Activated CD4-positive, alpha-beta T cell treated with anti-CD3 and anti-CD28 coated beads for 4 hours (primary cell): Measurements from ENCODE around the gene SEC24D.
"Not testable (repeated sequence)": the region's sequence is repeated elsewhere in the genome, so short reads cannot be mapped to it uniquely, and the experiment has no call there.

ENCODE experiments used
- DNase-seq, 2 donors: peaks; one replicate each; pipeline ENCODE4 v3.0.0-alpha.2; 2020

Gene SEC24D

GRCh38 chr4:118810991-118811764, 24.7 kb downstream of the SEC24D start:
- DNase-seq: no peak

DNA sequence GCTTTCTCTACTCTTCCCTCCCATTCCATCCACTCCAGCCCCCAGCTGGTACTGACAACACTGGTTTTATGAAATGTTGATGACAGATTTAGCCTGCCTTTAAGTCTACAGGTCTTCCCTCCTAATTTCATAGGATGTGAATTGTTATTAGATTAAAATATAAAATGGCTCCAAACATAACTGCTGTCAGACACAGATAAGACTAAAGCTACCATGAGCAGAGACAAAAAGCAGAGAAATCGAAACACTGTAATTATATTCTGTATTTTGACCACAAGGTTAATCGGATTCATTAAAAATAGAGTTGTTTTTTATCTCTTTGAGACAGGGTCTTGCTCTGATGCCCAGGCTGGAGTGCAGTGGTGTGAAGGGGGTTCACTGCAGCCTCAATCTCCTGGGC, 28.3 kb downstream of the SEC24D start:
- DNase-seq: no peak

DNA sequence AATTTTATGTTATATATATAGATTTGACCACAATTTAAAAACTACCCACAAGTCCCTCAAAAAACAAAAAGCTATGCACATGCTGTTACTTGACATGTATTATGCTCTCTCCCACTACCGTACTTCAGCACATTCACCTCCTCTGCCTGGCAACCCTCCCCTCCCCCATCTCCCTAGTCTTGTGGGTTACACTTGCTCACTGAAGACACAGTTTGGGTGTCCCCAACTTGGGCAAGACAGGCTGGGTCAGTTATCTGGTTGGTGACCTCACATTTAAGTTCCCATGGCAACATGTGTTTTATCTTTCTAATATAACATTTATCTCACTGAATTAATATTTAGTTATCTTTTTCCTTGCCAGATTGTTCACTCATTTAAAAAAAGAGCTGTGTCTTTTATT, 32.7 kb downstream of the SEC24D start:
- no peak for DNase-seq

DNA sequence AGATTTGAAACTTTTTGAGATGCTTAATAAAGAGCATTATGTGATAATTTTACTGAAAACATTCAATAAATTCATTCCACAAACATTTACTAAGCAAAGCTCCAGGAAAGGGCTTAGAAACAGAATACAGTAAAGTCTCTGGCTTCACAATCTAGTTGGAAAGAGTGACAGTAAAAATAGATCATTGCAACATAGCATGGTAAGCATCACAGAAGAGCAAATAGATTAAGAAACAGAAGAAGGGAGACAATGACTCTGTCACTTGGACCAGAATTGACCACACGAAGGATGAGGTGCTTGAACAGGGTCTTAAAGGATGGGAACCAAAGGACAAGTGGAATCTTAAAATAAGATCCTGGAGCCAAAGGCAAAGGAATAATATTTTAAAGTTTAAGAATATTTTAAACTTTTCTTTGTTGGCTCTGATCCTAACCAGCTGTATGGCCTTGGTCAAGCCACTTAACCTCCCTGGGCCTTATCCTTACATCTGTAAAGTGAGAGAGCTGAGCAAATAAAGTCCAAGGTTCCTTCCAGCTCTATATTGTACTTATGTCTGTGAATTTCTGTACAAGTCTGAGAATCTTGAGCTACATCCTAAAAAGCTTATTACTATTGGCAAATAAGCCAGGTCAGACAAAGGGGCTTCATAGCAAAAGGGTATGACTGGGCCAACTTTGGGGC, 33.9 kb downstream of the SEC24D start:
- no peak for DNase-seq

DNA sequence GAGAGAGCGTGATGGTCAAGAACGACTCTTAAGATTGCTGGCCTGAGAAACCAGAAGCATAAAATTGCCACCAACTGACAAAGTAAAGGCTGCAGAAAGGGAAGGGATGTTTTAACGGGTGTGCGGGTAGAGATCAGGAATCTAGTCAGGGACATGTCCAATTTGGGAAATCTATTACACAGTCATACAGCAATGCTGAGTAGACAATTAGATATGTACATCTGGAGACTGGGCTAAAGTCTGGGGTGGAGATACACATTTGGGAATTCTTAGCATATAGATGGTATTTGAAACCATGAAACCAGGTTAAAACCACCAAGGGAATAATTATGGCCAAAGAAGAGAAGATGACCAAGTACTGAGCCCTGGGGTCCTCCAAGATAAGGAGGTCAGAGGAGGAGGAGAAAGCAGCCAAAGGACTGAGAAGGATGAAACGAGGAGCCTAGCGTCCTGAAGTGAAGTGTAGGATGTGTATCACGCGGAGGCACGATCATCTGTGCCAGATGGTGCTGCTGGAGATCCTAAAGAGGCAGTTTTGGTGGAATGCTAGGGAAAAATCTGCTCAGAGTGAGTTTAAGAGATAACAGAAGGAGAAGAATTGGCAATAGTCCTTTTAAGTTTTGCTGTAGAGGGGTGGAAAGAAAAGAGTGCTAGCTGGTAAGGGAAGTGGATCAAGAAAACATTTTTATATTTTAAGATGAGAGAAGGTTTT, 36.5 kb downstream of the SEC24D start:
- no peak for DNase-seq

DNA sequence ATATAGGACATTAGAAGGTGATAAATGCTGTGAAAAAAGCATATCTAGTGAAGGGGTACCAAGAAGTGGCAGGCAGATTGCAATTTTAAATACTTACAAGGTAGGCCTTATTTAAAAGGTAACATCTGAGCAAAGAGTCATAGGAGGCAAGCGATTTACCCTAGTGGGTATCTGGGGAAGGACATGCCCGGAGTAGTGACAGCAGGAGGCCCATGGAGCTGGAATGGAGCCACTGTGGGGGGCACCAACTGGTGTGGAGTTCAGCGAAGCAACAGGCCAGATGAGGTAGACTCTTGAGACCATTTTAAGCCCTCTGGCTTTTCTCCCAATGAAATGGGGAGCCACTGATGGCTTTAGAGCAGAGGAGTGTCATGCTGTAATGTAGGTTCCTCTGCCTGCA, 37.3 kb downstream of the SEC24D start:
- DNase-seq: no peak

- DNase-seq: no peak
Observed at GRCh38 chr4:118797558-118798142, 38.3 kb downstream of the SEC24D start.

DNA sequence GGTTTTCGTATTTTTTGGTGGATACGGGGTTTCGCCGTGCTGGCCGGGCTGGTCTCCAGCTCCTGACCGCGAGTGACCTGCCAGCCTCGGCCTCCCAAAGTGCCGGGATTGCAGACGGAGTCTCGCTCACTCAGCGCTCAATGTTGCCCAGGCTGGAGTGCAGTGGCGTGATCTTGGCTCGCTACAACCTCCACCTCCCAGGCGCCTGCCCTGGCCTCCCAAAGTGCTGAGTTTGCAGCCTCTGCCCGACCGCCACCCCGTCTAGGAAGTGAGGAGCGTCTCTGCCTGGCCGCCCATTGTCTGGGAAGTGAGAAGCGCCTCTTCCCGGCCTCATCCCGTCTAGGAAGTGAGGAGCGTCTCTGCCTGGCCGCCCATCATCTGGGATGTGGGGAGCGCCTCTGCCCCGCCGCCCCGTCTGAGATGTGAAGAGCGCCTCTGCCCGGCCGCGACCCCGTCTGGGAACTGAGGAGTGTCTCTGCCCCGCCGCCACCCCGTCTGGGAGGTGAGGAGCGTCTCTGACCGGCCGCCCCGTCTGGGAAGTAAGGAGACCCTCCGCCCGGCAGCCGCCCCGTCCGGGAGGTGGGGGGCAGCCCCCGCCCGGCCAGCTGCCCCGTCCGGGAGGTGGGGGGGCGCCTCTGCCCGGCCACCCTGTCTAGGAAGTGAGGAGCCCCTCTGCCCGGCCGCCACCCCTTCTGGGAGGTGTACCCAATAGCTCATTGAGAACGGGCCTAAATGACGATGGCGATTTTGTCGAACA, 44.1 kb downstream of the SEC24D start:
- not testable (repeated sequence) for DNase-seq

- no peak for DNase-seq
Observed at GRCh38 chr4:118790544-118790943, 45.4 kb downstream of the SEC24D start.

DNA sequence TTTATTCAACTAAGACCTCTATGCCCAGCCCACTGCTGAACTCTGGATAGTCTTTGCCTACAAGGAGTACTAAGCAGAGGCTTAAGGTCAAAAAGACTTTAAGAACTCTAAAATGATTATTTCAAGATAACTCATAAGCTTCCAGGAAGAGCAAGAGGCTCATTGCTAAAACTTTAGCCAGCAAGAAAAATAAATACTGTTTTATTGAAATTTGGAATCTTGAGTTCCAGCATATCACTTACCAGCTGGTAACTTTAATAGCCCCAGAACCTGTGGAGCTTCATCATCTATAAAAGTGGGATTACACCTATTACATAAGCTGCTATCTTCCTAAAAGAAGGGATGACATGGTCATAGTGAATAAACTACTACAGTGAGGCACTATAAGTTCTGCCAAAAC, 47.0 kb downstream of the SEC24D start:
- DNase-seq: no peak

DNA sequence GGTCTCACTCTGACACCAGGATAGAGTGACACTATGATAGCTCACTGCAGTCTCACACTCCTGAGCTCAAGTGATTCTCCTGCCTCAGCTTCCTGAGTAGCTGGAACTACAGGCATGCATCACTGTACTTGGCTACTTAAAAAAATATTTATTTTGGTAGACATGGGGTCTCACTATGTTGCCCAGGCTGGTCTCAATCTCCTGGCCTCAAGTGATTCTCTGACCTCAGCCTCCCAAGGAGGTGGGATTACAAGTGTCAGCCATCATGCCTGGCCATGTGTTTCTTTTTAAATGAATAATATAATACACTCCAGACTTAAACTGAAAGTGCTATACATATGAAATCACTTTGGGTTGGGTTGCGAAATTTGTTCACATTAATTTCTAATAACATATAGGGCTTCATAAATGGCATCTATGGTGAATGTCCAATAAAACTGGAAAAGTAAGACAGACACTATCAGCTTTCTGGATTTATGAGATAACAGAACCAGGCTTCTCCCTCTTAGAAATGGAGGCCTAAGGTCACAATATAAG, 48.0 kb downstream of the SEC24D start:
- DNase-seq: no peak

DNA sequence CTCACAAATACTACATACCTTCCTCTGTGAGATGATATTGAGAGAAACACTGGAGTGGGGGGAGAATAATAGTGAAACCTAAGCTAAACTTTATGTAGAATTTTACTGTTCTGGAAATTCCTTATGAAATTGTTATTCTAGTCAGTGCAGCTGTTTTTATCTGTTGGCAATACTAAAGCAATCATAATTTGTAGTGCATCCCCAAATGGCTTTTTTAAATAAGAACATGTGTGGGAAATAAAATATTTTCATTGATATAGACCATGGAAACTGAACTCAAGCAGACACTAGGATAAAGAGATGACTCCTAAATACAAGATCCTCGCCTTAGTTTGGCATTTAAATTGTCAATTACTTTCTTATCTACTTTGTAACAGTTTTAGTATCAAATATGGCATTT, 51.1 kb downstream of the SEC24D start:
- no peak for DNase-seq

DNA sequence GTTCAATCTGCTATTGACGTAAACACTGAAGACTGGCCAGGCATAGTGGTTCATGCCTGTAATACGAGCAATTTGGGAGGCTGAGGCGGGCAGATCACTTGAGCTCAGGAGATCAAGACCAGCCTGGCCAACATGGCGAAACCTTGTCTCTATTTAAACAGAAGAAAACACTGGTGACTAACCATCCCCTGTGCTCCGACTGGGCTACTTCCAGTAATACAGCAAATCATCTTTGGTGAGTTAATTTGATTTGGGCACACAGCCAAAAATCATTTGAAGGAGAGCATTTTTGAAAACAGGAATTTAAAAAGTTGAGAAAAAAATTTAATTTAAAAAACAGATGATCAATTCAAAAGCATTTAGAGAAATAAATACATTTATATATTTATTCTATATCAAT, 52.0 kb downstream of the SEC24D start:
- no peak for DNase-seq

- DNase-seq: not testable (repeated sequence)
Observed at GRCh38 chr4:118782886-118783285, 53.0 kb downstream of the SEC24D start.

DNA sequence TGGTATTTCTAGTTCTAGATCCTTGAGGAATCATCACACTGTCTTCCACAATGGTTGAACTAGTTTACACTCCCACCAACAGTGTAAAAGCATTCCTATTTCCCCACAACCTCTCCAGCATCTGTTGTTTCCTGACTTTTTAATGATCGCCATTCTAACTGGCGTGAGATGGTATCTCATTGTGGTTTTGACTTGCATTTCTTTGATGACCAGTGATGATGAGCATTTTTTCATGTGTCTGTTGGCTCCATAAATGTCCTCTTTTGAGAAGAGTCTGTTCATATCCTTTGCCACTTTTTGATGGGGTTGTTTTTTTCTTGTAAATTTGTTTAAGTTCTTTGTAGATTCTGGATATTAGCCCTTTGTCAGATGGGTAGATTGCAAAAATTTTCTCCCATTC, 58.3 kb downstream of the SEC24D start:
- not testable (repeated sequence) for DNase-seq

GRCh38 chr4:118776955-118777640, 58.8 kb downstream of the SEC24D start:
- DNase-seq: not testable (repeated sequence)

DNA sequence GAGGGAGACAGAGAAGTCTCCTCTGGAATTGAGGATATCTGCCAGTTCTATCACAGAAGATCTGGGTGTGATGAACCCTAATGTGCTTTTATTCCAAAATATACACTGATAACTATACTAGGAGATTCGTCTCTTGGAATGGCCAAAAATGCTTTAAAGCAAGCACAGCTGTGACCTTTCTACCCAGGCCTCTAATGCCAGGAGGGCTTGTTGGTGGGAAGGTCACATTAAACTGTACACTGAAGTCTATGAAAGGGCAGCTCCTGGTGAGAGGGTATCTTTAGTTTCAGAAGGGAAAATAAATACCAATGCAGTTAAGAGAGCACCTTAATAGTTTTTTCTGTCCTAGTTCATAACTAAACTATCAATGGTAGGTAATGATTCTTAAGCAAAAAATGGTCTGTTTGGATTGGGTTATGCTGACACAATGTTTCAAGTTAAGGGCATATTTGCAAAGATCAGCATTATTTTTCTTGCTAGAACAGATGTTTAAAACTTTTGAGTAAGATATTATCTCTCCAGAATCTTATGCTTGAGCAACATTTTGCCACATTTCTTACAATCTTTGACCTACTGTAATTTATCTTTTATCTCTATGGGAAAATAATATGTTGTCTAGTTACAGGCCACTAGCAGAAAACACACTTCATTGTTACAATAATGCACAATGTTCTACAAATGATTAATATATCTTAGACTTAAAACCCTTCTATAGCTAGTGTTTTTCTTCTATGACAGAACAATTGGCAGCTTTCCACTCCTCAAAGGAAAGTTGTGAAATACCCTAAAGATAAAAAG, 59.6 kb downstream of the SEC24D start:
- no peak for DNase-seq

- DNase-seq: no peak
Observed at GRCh38 chr4:118775405-118775804, 60.5 kb downstream of the SEC24D start.

- no peak for DNase-seq
Observed at GRCh38 chr4:118774989-118775388, 60.9 kb downstream of the SEC24D start.

DNA sequence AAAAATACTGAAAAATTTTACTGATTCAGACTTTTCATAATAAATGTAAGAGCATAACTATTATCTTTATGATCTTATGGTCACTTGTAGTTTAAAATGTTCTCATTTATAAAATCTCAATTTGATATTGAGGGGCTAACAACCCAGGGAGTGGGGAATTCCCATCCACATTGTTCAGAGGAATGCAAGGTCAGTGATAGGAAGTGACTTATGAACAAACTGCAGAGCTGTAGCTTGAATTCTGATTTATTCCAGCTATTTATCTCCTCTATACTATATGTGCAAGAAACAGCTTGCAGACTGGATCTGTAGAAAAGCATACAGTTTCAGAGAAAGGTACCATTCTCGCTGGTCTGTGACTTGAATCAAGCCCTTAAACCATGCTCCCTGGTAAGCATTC, 61.6 kb downstream of the SEC24D start:
- no peak for DNase-seq

- DNase-seq: no peak
Observed at GRCh38 chr4:118773429-118773792, 62.5 kb downstream of the SEC24D start.
